Testis (tissue), 2 donors: Measurements from ENCODE around the gene SPATA32.

Experiments used
- CTCF ChIP-seq, 3 experiments: fragments of 450-650 bp in 2 of 3; fragments of 200-600 bp in 1 of 3; sonication (generic) in 1 of 3; IDR thresholded peaks; one replicate each; pipeline ENCODE4 v1.5.1; 2016 to 2019; ENCODE audit warnings: antibody characterized with exemption in 3 of 3, mild to moderate bottlenecking in 2 of 3, moderate library complexity in 1 of 3
- POLR2A ChIP-seq: fragments of 450-650 bp; IDR thresholded peaks from one replicate; pipeline ENCODE4 v1.6.1; 2017; ENCODE audit warnings: antibody characterized with exemption, mild to moderate bottlenecking, moderate library complexity

GRCh38 chr17:45292696-45293412, 31.0 kb upstream of the SPATA32 start:
- TF ChIP-seq CTCF (IDR thresholded peaks at IDR 0.05) (no peak), POLR2A (no peak)
